ENCODE data around the gene RPS6KA5.
"Not testable (repeated sequence)": the region's sequence is repeated elsewhere in the genome, so short reads cannot be mapped to it uniquely, and the experiment has no call there.

RPS6KA5 gene

GRCh38 chr14:90942511-90942910, 117.9 kb downstream of the RPS6KA5 start:
- DNase-seq (ENCODE audit: extremely low read depth in 1 of 2, low read depth in 1 of 2): no peak

DNA sequence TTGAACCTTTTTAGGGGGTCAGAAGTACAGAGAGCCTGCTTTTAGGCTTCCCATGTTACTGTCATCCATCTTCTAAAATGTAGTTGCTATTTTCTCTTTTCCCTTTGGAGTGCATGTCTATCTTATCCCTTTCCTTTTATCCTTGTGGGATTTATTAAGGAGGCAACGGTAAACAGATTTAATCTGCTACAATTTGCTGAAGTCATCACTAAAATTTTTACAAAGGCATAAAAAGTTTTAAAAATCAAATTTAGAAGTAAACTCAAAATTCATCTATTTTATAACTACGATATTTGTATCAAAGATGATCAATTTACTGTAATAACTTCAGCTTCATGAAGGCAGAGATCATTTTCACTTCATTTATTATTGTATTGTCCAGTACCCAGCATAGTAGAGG, 118.7 kb downstream of the RPS6KA5 start:
- no peak for DNase-seq (ENCODE audit: extremely low read depth in 1 of 2, low read depth in 1 of 2)

GRCh38 chr14:90940318-90940962, 120.0 kb downstream of the RPS6KA5 start:
- DNase-seq (ENCODE audit: extremely low read depth in 1 of 2, low read depth in 1 of 2): no peak

- DNase-seq (ENCODE audit: extremely low read depth in 1 of 2, low read depth in 1 of 2): not testable (repeated sequence)
These were observed 121.1 kb downstream of the RPS6KA5 start for GRCh38 chr14:90939252-90939795.

DNA sequence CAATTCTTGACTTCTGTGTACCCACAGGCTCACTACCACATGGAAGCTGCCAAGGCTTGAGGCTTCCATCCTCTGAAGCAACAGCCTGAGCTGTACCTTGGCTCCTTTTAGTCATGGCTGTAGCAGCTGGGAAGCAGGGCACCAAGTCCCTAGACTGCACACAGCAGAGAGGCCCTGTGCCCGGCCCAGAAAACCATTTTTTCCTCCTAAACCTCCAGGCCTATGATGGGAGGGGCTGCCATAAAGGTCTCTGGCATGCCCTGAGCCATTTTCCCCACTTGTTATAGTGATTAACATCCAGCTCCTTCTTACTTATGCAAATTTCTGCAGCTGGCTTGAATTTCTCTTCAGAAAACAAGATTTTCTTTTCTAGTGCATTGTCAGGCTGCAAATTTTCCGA, 121.8 kb downstream of the RPS6KA5 start:
- DNase-seq (ENCODE audit: extremely low read depth in 1 of 2, low read depth in 1 of 2): no peak

DNA sequence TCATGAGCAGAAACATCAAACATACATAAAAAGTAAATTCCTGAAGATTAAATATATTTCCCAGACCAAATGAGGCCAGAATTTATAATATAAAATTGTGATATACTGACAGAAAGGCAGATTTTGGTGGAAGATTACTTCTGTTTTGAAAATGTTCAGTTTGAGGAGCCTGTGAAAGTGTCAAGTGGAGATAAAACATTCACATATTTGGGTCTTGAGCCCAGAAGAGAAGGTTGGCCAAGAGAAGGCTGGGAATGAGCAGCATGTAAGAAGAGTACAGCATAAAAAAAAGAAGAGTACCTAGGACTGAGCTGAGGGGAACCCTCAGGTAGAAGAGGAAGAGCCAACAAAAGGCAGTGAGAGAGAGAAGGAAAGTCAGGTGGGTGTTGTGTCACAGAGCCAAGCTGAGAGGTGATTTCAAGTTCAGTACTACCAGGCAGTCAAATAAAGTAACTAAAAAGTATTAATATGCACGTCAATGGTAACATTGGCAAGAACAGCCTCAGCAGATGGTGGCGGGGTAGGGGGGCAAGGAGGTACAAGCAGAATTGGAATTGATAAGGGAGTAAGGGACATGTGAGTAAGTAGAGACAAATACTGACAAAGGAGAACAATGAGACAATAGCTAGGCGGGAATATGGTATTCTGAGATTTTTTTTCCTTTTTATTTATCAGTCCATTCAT, 123.5 kb downstream of the RPS6KA5 start:
- no peak for DNase-seq (ENCODE audit: extremely low read depth in 1 of 2, low read depth in 1 of 2)

DNA sequence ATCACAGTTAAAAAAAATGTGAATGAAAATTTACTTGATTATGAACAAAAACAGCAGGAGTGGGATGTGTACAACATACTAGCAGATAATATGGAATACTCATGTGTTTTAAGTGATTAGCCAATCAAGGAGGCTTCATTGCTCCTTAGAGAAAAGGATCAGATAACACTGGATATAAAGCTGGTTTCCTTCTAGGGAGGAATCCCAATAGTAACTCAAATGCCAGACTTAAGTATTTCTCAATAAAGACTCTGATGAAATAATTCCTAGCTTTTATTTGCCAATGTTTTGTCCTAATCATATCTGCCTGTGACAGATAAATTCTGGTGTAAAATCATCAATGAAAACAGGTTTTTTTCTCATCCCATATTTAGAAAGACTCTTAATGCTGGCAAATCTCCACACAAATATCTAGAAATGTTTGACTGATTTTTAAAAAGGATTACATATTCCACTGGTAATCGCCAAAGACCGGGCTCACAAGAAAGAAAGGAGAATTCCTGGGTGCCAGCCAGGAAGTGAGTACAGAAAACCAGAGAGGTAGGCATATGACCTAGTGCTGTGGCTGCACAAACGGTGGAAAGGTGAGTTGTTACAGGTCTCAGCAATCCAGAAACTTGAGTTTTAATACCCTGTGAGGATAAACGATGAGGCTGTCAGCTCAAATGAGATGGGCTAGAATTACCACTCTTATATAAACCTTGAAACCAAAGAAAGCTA, 135.7 kb downstream of the RPS6KA5 start:
- no peak for DNase-seq (ENCODE audit: extremely low read depth in 1 of 2, low read depth in 1 of 2)

DNA sequence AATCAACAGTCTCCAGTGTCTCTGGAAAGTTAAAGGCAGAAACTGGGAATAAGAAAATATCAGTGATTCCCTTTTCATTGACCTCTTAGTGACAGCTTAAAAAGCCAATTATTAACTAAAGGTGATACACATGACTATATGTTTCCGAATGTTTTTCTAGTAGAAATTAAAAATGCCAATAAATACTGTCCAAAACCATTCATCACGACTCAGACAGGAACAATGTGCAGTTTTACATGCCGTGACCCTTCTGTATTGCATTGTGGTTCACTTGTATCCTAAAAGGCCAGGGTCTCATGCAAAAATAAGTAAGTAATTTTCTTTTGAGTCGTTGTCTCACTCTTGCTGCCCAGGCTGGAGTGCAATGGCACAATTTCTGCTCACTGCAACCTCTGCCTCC, 138.3 kb downstream of the RPS6KA5 start:
- no peak for DNase-seq (ENCODE audit: extremely low read depth in 1 of 2, low read depth in 1 of 2)

GRCh38 chr14:90911121-90911520, 149.3 kb downstream of the RPS6KA5 start:
- no peak for DNase-seq (ENCODE audit: extremely low read depth in 1 of 2, low read depth in 1 of 2)

DNA sequence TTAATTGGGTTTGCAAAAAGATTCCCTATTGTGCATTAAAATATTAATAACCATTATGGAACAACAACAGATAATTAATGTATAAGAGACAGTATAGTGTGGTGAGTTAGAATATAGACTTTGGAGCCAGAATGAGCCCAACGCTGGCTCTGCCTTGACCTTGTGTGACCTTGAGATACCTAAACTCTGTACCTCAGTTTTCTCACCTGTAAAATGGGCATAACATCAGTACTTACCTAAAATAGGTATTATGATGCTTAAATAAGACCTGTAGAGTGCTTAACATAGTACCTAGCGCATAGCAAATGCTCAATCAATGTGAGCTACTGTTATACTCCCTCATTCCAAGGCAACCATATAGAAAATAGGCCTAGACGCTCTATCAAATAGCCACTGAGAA, 153.3 kb downstream of the RPS6KA5 start:
- no peak for DNase-seq (ENCODE audit: extremely low read depth in 1 of 2, low read depth in 1 of 2)

- DNase-seq (ENCODE audit: extremely low read depth in 1 of 2, low read depth in 1 of 2): no peak
These were observed 154.9 kb downstream of the RPS6KA5 start for GRCh38 chr14:90905531-90905930.

DNA sequence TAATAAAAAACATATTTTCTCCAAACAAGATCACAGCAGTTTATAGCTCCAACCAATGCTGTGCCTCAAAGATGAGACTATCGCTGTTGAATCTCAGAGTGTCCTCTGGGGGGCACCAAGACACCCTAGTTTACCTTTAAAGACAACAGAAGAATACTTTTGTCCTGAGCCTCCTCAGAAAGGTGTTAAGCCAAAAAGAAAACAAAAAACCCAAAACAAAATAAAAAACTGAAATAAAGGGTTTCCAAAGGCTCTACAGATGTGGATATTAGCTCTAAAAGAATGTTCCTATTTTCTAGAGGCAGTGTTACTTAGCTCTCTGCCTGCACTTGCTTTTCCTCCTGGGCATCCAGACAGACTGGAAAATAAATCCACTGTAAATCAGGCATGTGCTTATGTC, 157.3 kb downstream of the RPS6KA5 start:
- DNase-seq (ENCODE audit: extremely low read depth in 1 of 2, low read depth in 1 of 2): peak in 1 of 2 donors; percentile 31

DNA sequence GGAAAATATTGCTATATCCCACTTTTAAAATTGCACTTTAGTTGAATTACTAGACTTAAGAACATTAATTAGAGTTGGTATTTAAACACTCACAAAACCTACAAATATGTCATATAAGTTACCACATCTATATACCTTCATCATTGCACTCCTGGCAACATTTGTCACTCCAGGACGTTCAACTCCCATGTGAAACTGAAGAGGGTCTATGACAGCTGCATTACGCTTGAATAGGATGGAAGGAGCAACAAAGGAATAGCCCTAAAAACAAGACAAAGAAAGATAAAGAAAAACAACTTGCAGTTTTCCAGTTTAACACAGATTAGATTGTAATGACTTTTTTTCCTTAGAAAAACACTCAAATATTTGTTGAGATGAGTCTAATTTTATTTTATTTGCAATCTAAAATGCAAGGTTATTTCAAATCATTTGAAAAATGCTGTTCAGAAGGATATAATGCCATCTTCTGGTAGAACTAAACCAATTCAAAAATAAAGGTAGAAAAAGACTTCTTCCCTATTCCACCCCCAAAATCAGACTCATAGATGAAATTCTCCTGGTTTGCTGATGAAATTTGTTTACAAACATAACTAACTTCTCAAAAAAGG, 159.9 kb downstream of the RPS6KA5 start:
- no peak for DNase-seq (ENCODE audit: extremely low read depth in 1 of 2, low read depth in 1 of 2)

GRCh38 chr14:90897022-90897421, 163.4 kb downstream of the RPS6KA5 start:
- no peak for DNase-seq (ENCODE audit: extremely low read depth in 1 of 2, low read depth in 1 of 2)

- no peak for DNase-seq (ENCODE audit: extremely low read depth in 1 of 2, low read depth in 1 of 2)
These were observed 166.2 kb downstream of the RPS6KA5 start for GRCh38 chr14:90894241-90894640.

DNA sequence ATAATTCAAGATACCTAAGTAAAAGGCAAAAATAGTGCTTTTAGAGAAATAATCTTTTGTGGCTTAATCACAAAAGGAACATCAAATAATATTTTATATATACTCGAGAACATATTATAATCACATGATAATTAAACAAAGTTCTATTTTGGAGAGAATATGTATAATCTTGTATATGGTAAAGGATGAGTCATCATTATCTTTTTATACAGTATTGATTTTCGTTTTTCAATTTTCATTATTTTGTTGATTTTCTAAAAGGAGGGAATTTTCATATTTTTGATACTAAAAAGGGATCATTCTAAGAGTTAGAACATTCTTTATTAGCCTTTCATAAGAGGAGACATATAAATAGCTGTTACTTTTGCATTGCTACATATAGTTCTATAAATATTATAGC, 166.9 kb downstream of the RPS6KA5 start:
- DNase-seq (ENCODE audit: extremely low read depth in 1 of 2, low read depth in 1 of 2): no peak

GRCh38 chr14:90892970-90893369, 167.5 kb downstream of the RPS6KA5 start:
- no peak for DNase-seq (ENCODE audit: extremely low read depth in 1 of 2, low read depth in 1 of 2)

DNA sequence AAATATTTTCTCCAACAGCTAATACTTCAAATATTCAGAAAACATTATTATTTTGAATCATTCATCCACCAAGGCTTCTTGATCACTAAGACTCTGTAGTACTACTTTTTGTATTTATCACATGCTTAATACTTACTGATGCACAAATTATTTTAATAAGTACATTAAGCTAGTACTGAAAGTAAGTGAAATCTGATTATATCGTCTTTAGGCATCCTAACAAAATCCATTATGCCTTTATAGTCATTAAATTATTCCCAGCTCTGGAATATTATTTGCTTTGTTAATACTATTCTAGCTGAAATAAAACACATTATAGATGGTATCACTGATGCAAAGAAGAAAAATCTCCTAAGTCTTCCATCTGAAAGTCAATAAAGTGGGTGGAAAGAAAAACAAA, 169.1 kb downstream of the RPS6KA5 start:
- DNase-seq (ENCODE audit: extremely low read depth in 1 of 2, low read depth in 1 of 2): no peak

DNA sequence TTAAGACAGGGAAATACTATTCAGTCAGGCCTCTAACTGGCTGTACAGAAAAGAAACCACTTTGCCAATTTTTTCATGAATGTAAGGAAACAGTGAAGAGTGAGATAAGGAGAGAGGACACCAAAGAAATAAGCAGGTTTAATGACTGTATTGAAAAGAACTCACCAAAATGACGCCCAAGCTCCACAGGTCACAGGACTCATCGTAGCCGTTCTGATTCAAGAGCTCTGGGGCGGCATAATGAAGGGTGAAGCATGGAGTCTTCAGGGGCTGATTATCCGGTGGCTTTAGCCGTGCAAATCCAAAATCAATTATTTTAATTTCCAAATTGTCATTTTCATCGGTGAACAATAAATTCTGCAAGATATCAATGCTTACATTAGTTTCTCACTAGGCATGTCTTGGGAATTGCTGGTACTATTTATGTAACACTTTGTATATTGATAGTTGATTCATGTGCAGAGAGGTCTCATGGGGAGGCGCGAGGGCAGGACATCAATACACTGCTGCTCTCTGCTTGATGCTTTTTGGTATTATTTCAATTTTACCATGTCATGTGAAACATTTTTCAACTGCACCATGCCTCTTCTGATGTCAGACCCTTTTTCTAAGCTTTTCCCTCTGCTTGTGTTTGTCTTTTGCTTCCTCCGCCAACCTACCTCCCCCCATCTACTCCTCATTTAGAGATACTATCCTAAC, 170.0 kb downstream of the RPS6KA5 start:
- no peak for DNase-seq (ENCODE audit: extremely low read depth in 1 of 2, low read depth in 1 of 2)

DNA sequence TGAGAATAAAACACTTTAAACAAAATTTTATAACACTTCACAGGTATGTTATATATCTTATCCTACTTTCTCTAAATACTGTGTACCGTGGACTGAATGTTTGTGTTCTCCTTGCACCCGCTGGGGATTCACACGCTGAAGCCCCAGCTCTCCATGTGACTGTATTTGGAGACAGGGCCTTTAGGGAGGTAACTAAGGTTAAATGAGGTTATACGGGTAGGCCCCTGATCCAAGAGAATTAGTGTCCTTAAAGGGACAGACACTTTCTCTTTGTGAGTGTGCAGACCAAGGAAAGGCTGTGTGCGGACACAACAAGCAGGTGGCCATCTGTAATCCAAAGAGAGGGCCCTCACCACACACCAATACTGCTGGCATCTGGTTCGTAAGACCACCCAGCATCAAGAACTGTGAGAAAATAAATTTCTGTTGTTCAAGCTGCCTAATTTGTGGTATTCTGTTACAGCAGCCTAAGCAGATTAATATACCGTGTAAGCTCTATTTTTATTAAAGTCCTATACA, 174.1 kb downstream of the RPS6KA5 start:
- no peak for DNase-seq (ENCODE audit: extremely low read depth in 1 of 2, low read depth in 1 of 2)

GRCh38 chr14:90883782-90884181, 176.7 kb downstream of the RPS6KA5 start:
- DNase-seq (ENCODE audit: extremely low read depth in 1 of 2, low read depth in 1 of 2): no peak
